HG02623 (cell line): Measurements from ENCODE around the gene SERINC5.

Experiments
- ATAC-seq: cut with Tn5 transposase; IDR thresholded peaks from one replicate; pipeline ENCODE4 v1.9.1; 2021; ENCODE audit warnings: moderate library complexity; ENCODE audit not compliant: unreplicated experiment

The SERINC5 gene

GRCh38 chr5:80255431-80255810 is 427 bp downstream of the SERINC5 start:
- peak; percentile 34 for ATAC-seq

- ATAC-seq: no peak
These were observed 949 bp downstream of the SERINC5 start for GRCh38 chr5:80254767-80255430.

DNA sequence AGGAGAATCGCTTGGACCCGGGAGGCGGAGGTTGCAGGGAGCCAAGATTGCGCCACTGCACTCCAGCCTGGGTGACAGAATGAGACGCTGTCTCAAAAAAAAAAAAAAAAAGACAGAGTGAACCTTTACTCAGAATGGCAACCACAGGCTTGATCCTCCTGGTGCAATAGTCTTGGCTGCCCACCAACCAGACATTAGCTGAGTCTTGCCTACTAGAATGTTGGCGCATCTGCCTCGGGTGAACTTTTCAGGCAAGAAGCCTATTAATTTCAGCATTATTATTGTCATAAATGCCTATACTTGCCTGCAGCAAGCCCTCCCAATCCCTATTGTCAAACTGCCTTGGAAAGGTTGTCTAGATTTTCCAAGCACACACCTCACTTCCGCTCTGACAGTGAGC is 4.2 kb downstream of the SERINC5 start:
- no peak for ATAC-seq

DNA sequence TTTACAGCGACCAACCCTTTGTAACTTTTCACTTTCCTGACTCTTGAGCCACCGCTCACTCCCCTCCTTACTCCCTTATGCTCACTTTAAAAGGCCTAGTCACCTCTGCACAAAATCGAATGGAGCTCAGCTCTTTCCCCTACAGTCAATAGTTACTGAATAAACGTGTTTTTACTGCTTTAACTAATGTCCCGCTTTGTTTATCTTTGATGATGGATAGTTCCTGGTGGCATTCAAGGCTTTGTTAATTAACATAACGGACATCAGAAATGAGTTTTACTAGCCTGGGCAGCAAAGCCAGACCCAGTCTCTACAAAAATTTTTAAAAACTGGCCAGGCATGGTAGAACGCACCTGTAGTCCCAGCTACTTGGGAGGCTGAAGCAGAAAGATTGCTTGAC is 5.0 kb downstream of the SERINC5 start:
- no peak for ATAC-seq

GRCh38 chr5:80249901-80250300 is 5.9 kb downstream of the SERINC5 start:
- no peak for ATAC-seq

- ATAC-seq: no peak
These were observed 7.5 kb downstream of the SERINC5 start for GRCh38 chr5:80248378-80248777.

GRCh38 chr5:80246995-80247729 is 8.7 kb downstream of the SERINC5 start:
- no peak for ATAC-seq

- no peak for ATAC-seq
These were observed 9.7 kb downstream of the SERINC5 start for GRCh38 chr5:80246001-80246758.

DNA sequence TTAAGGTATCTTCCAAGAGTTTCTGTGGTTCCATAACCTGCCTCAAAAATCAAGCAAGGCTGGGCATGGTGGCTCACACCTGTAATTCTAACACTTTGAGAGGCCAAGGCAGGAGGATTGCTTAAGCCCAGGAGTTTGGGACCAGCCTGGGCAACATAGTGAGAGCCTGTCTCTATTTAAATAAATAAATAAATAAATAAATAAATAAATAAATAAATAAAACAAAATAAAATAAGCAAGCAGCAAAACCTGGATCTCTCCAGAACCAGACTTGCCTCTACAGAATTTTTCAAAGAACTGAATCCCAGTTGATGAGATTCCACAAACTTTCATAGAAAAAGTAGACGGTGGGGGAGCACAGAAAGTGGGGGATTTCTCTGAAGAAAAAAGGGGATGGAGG is 12.3 kb downstream of the SERINC5 start:
- ATAC-seq: no peak

GRCh38 chr5:80242849-80243248 is 13.0 kb downstream of the SERINC5 start:
- ATAC-seq: no peak

DNA sequence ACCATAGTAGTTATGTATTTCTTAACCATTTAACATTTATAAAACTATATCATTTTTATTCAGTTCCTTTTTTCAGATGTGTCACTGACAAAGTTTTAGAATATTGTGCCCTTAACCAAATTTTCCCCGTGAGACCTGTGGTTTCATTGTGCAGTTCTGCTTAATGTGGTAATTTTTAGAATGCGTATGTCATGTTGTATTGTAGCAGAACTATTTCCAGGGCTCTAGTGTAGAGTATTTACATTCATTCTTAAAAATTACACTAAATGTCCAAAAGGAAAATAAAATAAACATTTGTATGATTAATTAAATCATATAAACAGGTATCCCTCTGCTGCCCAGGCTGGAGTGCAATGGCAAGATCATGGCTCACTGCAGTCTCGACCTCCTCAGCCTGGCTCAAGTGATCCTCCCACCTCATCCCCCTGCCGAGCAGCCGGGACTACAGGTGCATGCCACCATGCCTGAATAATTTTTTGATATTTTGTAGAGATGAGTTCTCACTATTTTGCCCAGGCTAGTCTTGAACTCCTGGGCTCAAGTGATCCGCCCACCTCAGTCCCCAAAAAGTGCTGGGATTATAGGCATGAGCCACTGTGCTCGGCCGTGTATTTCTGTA is 15.4 kb downstream of the SERINC5 start:
- ATAC-seq: no peak

- ATAC-seq: no peak
These were observed 16.0 kb downstream of the SERINC5 start for GRCh38 chr5:80239680-80240367.

GRCh38 chr5:80238778-80239679 is 16.8 kb downstream of the SERINC5 start:
- no peak for ATAC-seq

DNA sequence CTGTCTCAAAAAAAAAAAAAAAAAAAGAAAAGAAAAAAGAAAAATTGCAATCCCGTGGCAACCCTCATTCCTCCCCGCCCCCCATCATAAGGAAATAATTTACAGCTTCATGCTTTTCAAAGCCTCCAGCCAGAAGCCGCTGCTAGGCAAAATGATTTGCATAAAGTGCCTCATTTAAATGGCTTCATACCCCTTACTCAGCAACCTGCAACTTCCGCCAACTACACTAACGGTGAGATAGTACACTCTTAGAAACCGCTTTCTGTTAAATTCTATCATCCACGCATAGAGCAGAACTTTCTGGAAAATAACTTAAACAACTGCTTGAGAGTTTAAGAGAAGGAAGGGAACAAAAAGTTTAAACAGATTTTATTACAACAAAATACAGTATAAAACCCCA is 17.8 kb downstream of the SERINC5 start:
- ATAC-seq: no peak

DNA sequence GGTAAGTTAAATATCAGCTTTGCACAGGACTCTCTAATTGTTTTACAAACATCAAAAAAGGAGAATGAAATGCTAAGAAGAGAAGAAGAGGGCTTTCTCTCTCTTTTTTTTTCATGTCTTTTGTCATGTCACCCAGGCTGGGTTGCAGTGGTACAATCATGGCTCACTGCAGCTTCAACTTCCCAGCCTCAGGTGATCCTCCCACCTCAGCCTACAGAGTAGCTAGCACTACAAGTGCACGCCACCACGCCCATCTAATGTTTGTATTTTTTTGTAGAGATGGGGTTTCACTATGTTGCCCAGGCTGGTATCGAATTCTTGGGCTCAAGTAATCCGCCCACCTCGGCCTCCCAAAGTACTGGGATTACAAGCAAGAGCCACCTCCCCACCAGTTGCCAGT is 18.6 kb downstream of the SERINC5 start:
- no peak for ATAC-seq

GRCh38 chr5:80234116-80234948 is 21.5 kb downstream of the SERINC5 start:
- ATAC-seq: no peak

DNA sequence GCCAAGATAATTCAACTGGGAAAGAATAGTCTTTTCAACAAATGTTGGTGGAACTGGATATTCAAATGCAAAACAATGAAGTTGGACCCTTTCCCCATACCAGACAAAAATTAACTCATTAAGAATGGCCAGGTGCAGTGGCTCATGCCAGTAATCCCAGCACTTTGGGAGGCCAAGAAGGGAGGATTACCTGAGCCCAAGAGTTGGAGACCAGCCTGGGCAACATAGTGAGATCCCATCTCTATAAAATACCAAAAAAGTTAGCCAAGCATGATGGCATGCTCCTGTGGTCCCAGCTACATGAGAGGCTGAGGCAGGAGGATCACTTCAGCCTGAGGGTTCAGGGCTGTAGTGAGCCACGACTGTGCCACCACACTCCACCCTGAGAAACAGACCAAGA is 24.2 kb downstream of the SERINC5 start:
- no peak for ATAC-seq

DNA sequence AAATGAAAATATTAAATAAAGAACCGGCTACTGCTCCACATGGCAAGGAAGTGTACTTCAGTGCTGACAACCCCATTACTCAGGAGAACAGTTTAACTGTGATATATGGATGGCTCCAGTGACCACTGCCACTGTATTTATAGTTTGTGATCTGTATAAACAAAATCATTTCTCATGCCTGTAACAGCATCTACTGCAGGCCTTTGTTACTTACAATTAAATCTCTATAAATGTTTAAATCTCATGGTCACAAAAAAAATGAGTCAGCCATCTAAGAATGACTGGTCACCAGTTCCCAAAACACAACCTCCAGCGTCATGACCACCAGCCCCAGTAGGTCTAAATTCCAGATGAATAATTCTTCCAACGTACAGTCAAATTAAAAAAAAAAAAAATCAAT is 24.6 kb downstream of the SERINC5 start:
- no peak for ATAC-seq
